ENCODE measurements around the gene ALMS1. TPM values are rescaled to one million over a fixed set of nuclear protein-coding genes. Genes with fewer than 3 reads are reported as not detected.
"Not testable (repeated sequence)": the region's sequence is repeated elsewhere in the genome, so short reads cannot be mapped to it uniquely, and the experiment has no call there.

The ALMS1 gene
- total RNA-seq, 2 donors from 2014 or later, result 21.2 to 21.4 TPM

- no peak for DNase-seq (ENCODE audit: low spot score)
- intact Hi-C loops (cut with DNase I), result no loop called here
Measured at GRCh38 chr2:73642338-73643018, 256.8 kb downstream of the ALMS1 start, which contains the start of gene NAT8. Gene NAT8, minus strand, starts transcription at chr2:73642422. Its CDS starts 794 bp downstream, at chr2:73641628.

- intact Hi-C loops (cut with DNase I); DNase-seq (ENCODE audit: low spot score): not testable (repeated sequence)
Measured at GRCh38 chr2:73647690-73648089, 262.1 kb downstream of the ALMS1 start.

- intact Hi-C loops (cut with DNase I), result no loop called here
Measured at GRCh38 chr2:73651591-73652230, 266.1 kb downstream of the ALMS1 start.

GRCh38 chr2:73652348-73652747 lies 266.7 kb downstream of the ALMS1 start:
- DNase-seq (ENCODE audit: low spot score), result no peak
- intact Hi-C loops (cut with DNase I), result no loop called here

More at GRCh38 chr2:73651591-73652230, 266.1 kb downstream of the ALMS1 start:
- no peak for DNase-seq (ENCODE audit: low spot score)

GRCh38 chr2:73654175-73654574 lies 268.5 kb downstream of the ALMS1 start:
- intact Hi-C loops (cut with DNase I), result no loop called here
- no peak for DNase-seq (ENCODE audit: low spot score)

Other genes starting within 250 kb of the ALMS1 start
- not detected for gene NOTO, start 183.3 kb upstream of the ALMS1 start, total RNA-seq
- gene SMYD5, start 171.6 kb upstream of the ALMS1 start, total RNA-seq, result 10 to 100 TPM; 17.1 to 20.8 TPM
- 10 to 100 TPM; 16.8 to 23.5 TPM for gene PRADC1, start 152.6 kb upstream of the ALMS1 start, total RNA-seq
- 100 to 1,000 TPM; 190 to 234 TPM for gene CCT7, start 151.5 kb upstream of the ALMS1 start, total RNA-seq
- 1 to 10 TPM; 1.4 to 1.8 TPM for gene FBXO41, start 101.4 kb upstream of the ALMS1 start, total RNA-seq
- not detected for gene EGR4, start 92.3 kb upstream of the ALMS1 start, total RNA-seq